Hematopoietic multipotent progenitor cell treated with erythropoietin and hydrocortisone succinate and interleukin-3 and kit ligand, for 8 days (in vitro differentiated cells): Measurements from ENCODE around the gene C1orf167.
A peak's percentile ranks its signal among the peaks of the same experiment; 100 is the strongest.

Source experiments
- DNase-seq: peaks from one replicate; pipeline ENCODE4 v3.0.0-alpha.2; 2015

Gene C1orf167

GRCh38 chr1:11738096-11738495 is 23.9 kb upstream of the C1orf167 start:
- DNase-seq = no peak

GRCh38 chr1:11738783-11739182 is 23.2 kb upstream of the C1orf167 start:
- DNase-seq = peak; percentile 49

DNA sequence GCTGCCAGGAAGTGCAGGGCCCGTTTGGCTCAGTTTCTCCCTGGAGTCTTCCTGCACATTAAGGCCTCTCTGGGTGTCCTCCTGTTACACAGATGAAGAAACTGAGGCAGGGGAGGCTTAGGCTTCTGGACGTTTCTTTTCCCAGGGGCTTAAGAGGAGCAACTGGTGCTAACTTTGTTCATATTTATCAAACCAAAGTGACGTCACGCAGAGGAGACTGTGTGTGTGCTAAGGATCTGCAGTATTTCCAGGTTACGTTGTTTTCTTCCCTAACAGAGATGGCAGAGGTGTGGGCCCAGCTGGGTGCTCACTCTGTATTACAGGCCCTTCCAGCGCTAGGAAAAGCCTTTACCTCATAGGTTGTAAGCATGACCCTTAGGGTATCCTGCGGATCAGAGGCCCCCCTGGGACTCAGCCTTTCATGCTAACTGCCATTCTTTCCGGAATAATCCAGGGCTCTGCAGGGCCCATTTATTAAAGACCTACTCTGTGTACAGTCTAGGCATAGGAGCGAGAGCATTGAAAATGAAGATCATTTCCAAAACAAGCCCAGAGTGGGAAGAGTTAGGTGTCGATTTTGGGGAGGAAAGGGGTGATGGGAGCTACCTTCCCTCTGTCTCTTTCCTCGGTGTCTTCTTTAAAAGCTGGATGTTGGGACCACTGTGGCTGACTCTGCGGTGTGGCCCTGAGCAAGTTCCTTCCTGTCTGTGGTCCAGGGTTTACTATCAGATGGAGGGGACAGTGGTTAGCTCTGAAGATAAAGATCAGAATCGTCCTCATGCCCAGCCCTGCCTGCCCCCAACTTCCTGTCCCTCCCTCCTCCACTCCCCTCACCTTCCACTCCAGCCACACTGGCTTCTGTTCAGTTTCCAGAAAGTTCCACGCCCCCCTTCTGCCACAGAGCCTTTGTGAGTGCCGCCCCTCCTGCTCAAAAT is 21.5 kb upstream of the C1orf167 start:
- peak; percentile 72 for DNase-seq

GRCh38 chr1:11741482-11741881 is 20.5 kb upstream of the C1orf167 start:
- no peak for DNase-seq

GRCh38 chr1:11741919-11742558 is 20.0 kb upstream of the C1orf167 start:
- DNase-seq = peak; percentile 95

- no peak for DNase-seq
These were observed 17.7 kb upstream of the C1orf167 start for GRCh38 chr1:11744287-11744686.

DNA sequence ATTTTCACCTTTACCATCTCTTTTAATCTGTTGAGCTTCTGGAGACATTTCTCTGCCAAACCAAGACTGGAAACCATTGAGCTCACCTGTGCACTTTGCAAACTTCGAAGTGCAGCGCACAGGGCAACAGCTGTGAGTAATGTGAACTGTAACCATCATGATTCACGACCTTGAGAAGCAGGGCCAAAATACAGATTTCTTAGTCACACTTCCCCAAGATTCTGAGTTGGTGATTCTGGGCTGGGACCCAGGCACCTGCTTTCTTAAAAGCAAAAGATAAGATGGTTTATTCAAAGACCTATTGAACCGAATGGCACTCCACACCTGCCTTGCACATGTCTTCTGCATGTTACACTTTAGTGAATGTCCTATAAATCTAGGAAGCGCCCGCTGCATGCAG is 15.9 kb upstream of the C1orf167 start:
- no peak for DNase-seq

- no peak for DNase-seq
These were observed 15.1 kb upstream of the C1orf167 start for GRCh38 chr1:11746795-11747487.

DNA sequence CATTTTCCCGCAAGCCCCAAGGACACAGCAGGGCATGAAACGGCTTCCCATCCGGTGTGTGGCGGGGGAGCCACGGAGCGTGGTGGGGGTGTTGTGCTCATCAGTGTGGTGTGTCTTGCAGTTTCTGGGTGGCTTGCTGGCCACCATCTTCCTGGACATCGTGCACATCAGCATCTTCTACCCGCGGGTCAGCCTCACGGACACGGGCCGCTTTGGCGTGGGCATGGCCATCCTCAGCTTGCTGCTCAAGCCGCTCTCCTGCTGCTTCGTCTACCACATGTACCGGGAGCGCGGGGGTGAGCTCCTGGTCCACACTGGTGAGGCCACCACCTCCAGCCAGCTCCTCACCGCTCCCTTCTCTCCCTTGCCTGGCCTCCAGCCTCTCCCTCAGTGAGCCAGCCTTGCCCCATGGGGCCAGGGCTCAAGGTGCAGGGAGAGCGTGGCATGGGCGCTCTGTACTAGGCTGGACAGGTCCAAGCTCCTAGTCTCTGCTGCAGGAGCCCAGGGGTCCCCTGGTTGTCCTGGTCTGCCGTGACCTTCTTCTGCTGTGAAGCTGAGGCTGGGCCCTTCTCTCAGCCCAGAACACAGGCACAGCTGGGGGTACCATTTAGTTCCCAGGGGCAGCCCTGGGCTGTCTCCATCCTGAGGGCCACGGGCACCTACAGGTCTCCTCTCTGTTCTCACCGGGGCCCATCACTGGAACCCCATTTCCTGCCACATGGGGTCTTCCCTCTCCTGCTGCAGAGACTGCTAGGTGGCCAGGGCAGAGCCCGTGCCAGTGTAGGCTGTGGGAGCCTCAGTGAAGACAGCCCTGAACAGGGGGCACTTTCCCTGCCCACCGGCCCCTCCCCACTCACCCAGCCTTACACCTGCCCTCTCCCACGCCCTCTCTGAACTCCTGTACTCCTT is 13.4 kb upstream of the C1orf167 start:
- no peak for DNase-seq

GRCh38 chr1:11749203-11749689 is 12.7 kb upstream of the C1orf167 start:
- DNase-seq = peak; percentile 85

GRCh38 chr1:11749996-11750395 is 12.0 kb upstream of the C1orf167 start:
- no peak for DNase-seq

GRCh38 chr1:11751087-11751486 is 10.9 kb upstream of the C1orf167 start:
- no peak for DNase-seq

DNA sequence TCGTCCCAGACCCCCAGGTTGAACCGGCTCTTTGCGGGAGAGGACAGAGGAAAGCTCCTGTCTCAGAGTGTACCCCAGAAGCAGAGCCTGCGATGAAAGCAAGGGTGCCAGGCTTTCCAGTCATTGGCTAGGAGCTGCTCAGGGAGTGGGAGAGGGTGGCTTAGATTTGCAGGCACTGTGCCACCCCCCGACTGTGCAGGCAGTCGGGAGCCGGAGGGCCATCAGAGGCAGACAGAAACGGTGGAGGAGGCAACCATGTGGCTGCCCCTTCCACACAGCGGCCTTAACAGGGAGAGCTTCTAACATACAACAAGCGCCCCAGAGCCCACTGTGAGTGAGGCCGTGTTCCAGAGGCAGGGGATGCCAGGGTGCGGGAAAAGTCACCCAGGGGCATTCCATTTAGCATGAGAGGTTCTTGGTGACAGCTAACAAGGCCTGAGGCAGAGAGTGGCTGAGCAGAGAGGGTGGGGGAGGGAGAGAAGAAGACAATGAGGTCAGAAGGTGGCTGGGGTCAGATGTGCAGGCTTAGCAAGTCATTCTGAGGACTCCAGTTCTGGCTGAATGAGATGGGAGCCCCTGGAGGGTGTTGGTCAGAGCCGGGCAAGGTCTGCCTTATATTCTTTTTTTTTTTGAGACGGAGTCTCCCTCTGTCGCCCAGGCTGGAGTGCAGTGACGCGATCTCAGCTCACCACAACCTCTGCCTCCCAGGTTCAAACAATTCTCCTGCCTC is 9.5 kb upstream of the C1orf167 start:
- DNase-seq = no peak

DNA sequence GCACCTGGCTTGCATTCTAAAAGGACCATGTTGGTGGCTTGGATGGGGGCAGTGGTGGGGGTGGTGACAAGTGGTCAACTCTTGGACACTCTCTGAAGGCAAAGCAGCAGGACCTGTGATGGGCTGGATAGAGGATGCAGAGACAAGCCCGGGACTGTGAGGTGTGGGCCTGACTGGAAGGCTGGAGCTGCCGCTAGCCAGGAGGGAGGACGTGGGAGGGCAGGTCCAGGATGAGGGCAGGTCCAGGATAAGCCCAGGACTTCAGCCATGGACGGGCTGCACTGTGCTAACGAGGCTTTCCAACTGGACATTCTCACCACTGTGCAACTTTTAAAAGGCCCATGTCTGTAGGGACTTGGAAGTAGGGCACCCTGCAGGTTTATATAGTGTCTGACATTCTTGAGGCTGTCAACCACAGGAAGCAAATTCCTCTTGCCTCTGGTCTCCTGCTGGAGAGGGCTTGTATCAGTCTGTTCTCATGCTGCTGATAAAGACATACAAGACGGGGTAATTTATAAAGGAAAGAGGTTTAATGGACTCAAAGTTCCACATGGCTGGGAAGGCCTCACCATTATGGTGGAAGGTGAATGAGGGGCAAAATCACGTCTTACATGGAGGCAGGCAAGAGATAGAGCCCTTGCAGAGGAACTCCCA is 8.3 kb upstream of the C1orf167 start:
- DNase-seq = no peak

DNA sequence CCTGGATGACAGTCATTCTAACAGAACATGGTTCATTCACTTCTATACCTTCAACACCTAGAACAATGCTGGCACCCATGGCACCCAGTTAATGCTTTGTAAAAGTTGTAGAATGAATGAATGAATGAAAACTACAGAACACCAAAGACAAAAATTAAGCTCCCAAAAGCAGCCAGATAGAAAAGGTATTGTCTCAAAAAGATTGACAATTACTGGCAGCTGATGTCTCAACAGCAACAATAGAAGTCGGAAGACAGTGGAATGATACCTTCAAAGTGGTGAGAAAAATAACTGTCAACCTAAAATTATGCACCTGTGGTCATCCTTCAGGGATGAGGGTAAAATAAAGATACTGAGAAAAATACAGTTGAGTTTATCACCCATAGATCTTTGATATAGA is 4.9 kb upstream of the C1orf167 start:
- no peak for DNase-seq

DNA sequence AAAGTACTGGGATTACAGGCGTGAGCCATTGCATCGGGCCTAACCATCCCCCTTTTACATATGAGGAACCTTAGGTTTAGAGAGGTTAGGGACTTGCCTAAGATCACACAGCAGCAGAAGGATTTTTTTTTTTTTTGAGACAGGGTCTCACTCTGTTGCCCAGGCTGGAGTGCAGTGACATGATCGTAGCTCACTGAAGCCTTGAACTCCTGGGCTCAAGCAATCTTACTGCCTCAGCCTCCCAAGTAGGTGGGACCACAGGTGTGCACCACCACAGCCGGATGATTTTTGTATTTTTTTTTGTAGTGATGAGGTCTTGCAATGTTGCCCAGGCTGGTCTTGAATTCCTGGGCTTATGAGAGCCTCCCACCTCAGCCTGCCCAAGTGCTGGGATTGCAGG is 2.2 kb upstream of the C1orf167 start:
- no peak for DNase-seq

DNA sequence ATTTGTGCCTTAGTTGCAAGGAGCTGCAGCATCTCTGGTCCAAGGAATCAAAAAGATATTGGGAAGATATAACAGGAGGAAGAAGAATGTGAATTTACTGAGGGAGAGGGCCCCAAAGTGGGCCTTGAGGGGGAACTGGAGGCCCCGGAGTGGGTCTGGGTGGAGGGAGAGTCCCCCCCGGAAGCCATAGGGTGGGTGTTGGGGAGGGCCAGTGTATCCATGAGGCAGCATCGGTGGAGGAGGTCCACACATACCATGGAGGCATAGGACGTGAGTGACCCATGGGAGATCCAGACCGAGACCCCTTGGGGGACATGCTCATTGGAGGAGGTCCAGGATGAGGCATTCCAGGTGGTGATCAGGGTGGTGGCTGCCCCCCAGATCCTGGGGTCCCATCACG is 708 bp upstream of the C1orf167 start:
- no peak for DNase-seq

DNA sequence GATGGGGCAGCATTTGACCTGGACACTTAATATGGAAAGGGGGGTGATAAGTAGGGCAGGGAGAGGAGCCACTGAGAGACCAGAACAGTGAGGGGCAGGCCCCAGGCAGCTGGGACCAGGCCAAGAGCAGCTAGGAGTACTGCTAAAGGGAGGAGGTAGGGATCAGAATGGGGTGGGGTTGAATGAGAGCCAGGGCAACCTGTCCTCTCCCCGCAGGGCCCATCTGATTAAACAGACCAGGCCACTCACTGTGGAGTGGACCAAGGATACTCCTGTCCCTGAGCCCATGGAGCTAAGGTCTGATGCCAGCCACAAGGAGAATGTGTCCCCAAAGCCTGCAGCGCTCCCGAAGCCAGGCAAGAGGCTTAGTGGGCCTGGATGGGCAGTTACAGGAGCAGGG is 2.1 kb downstream of the C1orf167 start:
- DNase-seq = no peak

DNA sequence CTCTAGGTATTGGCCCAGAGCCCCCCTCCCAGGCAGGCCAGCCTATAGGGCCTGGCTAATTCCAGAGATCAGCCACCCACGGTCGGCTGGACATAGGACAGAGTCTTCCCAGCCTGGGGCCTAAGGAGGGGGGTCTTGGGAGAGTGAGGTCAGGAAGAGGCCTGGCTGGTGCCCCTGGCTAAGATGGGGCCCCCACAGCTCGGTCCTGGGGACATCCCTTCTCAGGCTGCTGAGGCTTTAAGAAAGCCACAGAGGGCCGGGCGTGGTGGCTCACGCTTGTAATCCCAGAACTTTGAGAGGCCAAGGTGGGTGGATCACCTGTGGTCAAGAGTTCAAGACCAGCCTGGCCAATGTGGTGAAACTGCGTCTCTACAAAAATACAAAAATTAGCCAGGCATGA is 2.5 kb downstream of the C1orf167 start:
- DNase-seq = no peak

- DNase-seq = no peak
These were observed 3.9 kb downstream of the C1orf167 start for GRCh38 chr1:11765661-11766428.

DNA sequence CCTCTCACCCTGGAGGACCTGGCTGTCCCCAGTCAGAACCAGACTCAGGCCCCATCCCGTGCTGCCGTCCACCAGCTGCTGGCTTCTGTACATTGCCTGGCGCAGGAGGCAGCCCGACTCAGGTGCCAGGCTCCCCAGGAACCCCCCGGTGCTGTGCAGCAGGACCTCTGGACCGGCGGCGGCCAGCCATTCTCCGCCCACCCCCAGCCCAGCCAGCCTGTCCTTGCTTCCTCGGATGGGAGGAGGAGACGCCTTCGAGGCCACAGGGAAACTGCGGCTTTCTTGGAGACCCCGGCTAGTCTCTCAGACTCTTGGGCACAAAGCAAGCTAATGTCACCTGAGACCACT is 4.4 kb downstream of the C1orf167 start:
- no peak for DNase-seq
